GM19240 (cell line): ENCODE results near the gene MAP3K12.
"Not testable (repeated sequence)": the region's sequence is repeated elsewhere in the genome, so short reads cannot be mapped to it uniquely, and the experiment has no call there.

Experiments
- DNase-seq: peaks from one replicate; pipeline ENCODE4 v3.0.0; 2011; ENCODE audit warnings: low spot score; ENCODE audit not compliant: insufficient read length

MAP3K12 gene, protein sequence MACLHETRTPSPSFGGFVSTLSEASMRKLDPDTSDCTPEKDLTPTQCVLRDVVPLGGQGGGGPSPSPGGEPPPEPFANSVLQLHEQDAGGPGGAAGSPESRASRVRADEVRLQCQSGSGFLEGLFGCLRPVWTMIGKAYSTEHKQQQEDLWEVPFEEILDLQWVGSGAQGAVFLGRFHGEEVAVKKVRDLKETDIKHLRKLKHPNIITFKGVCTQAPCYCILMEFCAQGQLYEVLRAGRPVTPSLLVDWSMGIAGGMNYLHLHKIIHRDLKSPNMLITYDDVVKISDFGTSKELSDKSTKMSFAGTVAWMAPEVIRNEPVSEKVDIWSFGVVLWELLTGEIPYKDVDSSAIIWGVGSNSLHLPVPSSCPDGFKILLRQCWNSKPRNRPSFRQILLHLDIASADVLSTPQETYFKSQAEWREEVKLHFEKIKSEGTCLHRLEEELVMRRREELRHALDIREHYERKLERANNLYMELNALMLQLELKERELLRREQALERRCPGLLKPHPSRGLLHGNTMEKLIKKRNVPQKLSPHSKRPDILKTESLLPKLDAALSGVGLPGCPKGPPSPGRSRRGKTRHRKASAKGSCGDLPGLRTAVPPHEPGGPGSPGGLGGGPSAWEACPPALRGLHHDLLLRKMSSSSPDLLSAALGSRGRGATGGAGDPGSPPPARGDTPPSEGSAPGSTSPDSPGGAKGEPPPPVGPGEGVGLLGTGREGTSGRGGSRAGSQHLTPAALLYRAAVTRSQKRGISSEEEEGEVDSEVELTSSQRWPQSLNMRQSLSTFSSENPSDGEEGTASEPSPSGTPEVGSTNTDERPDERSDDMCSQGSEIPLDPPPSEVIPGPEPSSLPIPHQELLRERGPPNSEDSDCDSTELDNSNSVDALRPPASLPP

GRCh38 chr12:53499266-53500141 lies at the start of gene MAP3K12:
Gene MAP3K12, minus strand, starts transcription at chr12:53499458. Its CDS starts 12,067 bp downstream, at chr12:53487391.
- no peak for DNase-seq

- DNase-seq = not testable (repeated sequence)
Observed at GRCh38 chr12:53548354-53548753, 49.1 kb upstream of the MAP3K12 start.

DNA sequence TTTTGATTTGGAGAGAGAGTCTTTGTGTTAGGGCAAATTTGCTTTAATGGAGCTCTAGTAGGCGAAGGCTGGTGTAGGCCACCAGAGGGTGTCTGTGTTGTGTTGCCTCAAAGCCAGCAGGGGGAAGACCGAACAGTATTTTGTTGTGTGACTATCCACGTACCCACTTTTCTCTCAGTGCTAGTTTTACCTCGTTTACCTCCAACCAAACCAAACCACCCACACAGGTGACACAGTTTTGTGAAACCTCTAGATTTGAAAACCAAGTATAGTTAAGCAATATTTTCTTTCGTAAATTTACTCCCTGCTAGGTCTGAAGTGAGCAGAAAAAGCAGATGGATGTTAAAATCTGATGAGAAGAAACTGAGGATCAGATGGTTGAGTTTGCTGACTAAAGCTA lies 44.3 kb upstream of the MAP3K12 start:
- peak; percentile 56 for DNase-seq

- DNase-seq = no peak
Observed at GRCh38 chr12:53539526-53539925, 40.3 kb upstream of the MAP3K12 start.

DNA sequence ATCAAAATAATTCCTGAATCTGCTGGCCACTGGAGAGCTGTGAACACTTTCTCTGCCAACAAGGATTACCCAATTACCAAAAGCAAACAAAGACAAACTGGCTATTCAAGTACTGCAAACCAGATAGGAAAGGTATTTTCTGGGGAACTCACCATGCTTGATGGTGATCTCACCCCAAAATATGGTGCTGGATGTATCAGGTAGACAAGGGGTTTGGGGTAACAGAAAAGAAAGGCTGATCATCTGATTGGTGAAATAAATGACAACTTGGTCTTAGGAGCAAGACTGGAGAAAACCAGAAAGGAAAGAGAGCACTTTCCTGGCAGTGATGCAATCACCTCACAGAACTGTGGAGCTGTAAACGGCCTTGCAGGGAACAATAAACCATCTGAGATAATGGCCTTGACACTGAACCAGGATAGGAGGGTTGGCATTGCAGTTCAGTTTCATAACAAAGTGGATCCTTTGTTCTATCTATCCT lies 39.0 kb upstream of the MAP3K12 start:
- DNase-seq = no peak

DNA sequence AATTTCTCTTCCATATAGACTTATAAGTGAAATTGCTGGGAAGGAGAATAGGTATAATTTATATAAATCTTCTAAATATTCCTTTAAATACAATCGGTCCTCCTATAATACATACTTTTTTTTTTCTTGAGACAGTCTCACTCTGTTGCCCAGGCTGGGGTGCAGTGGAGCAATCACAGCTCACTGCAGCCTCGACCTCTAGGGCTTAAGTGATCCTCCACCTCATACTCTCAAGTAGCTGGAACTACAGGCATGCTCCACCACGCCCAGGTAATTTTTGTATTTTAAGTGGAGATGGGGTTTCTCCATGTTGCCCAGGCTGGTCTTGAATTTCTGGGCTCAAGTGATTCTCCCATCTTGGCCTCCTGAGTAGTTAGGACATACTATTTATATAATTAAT lies 37.7 kb upstream of the MAP3K12 start:
- DNase-seq = no peak

GRCh38 chr12:53533471-53533870 lies 34.2 kb upstream of the MAP3K12 start:
- DNase-seq = no peak

DNA sequence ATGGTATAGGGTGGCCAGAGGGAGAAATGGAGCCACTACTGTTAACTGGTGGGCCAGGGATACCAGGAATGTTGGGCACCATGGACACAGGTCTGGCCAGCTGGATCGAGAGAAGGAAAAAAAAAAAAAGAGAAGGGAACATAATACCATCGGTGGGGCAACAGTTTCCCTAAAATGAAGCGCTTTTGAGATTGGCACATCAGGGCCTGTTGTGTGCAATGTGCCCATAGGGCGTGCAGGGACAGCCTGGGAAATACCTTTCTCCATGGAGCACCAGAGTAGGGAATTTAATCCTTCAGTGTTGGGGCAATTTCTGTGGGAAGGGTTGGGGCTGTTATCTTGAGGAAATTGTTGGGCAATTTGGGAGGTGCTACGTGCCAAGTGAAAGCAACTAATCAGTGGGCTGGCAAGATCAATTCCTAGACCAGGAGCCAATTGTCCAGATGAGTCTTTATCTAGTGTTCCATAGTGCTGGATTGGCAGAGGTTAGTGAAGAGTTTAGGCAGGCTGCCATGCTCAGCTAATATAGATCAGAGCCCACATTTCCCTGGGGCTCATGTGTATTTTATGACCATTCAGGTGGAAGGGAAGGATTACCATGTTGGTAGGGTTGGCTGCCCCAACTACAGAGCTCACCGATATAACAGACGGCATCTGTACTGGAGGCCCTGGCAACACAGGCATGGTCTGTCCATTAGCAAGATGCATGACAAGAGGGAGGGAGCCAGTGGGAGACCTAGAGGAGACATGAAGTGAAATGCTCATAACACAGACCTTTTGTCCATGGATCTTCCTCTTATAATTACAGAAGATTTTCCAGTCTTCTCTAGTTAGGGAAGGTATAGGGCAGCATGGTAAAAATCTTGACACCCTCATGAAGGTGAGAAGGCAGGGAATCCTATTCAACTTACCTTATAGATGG lies 33.5 kb upstream of the MAP3K12 start:
- DNase-seq = no peak

GRCh38 chr12:53532021-53532420 lies 32.8 kb upstream of the MAP3K12 start:
- DNase-seq = no peak

GRCh38 chr12:53530920-53531319 lies 31.7 kb upstream of the MAP3K12 start:
- DNase-seq = no peak

DNA sequence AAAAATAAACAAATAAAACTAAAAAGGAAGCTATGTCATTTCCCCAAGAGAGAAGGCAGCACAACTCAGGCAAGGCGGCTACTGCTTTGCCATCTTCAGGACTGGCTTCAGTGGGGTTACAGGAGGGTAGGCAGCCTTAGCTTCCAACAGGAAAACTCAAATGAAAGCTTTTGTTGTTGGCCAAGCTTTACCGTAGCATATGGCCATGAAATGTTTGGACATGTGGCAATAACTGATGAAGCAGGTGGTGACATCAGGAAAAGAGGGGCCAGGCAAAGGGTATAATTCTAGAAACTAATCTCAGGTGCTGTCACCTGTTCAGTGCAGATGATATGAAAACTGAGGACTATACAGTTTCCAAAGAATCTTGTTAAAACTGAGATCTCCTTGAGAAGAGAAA lies 30.8 kb upstream of the MAP3K12 start:
- no peak for DNase-seq

GRCh38 chr12:53524476-53524875 lies 25.2 kb upstream of the MAP3K12 start:
- no peak for DNase-seq

DNA sequence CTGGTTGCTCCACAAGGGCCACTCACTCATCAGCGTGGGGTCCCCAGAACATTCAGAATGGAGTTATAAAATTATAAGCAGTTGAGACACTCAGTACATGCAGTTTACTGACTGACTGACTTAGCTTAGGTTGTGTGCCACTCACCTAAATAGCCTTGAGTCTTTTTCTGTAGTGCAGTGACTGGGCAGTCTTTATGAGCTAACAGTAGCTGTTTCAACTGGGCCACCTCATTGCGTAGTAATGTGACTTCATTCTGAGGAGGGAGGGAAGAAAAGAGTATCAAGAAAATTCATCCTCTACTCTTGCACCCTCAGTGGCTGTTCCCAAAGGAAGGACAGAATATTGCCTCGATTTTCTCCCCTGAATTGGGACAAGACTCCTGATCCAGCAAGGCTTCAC lies 23.9 kb upstream of the MAP3K12 start:
- no peak for DNase-seq

DNA sequence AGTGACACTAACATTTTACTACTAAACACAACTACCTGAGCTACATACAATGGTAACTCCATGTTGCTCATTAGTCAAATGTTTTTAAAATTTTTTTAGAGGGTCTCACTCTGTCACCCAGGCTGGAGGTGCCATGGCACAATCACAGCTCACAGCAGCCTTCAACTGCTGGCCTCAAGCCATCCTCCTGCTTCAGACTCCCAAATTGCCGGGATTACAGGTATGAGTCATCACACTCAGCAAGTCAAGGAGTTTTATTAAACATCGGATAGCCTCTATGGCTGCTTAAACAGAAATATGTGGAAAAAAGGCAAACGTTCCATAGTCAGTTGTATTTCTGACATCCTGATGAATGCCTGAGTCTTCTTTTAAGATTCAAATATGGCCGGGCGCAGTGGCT lies 19.1 kb upstream of the MAP3K12 start:
- DNase-seq = no peak

DNA sequence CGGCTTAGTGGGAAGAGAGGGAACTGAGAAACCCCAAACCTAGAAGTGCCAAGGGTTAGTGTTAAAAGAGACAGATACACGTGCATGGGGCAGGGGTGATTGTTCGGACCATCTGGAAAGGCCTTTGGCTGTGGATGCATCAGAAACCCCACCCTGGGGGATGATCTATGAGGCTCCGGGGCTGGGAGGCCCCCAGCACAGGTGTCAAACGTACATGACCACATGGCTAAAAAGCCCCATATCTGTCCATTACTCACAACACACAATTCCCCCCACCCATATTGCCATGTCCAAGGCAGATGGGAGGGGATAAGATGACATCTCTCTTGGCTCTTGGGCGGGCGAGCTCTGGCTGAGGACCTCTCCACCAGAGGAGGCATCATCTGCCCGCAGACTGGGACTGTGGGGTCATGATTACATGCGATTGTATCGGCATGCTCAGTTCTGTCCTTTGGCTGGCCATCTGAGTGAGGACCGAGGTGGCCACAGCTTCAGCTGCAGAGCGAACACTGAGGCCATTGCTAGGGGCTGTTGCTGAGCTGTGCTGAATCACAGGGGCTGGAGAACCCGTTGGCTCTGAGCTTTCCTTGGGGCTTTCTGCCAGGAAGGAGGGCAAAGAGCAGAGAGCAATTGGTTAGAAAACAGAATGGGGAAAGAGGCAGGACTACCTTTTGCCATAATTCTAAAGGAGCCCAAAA lies 17.6 kb upstream of the MAP3K12 start:
- no peak for DNase-seq

- DNase-seq = no peak
Observed at GRCh38 chr12:53515291-53515680, 16.0 kb upstream of the MAP3K12 start.

GRCh38 chr12:53514628-53515290 lies 15.5 kb upstream of the MAP3K12 start:
- DNase-seq = no peak

DNA sequence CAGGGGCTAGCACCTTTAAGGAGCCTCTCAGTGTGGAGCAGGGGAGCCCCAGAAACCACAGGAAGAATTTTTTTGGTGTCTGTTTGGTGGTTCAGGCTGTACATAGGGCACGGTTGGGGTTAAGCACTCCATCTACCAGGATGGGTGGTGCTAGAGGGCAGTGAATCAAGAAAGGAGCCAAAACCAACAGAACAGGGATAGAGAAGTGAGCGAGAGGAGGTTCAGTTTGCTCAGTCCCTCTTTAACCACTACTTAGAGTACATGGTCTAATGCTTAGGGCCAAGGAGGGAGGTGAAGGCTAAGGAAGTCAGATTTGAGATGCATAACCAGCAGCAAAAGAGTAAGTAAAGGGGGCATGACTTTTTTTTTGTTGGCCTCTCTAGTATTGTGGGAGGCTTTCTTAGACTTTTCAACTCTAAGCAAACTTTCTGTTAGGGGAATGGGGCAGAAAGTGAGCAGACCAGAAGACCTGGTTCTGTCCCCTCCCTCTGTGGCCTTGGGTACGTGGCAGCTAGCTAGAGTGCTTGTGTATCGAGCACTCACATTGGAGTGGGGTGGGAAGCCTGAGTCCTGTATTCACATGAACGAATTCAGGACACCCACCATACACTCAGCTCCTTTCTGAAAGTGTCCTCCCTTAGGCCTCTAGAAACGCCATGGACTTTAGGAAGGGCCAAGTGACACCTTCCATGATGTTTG lies 14.6 kb upstream of the MAP3K12 start:
- no peak for DNase-seq
